Peyer's patch (tissue), 4 donors: ENCODE data around the gene CARMIL1.

Source experiments
- POLR2A ChIP-seq, 2 donors: fragments of 450-650 bp; IDR thresholded peaks; one replicate each; pipeline ENCODE4 v1.5.1; 2017; ENCODE audit warnings: antibody characterized with exemption in 2 of 2, mild to moderate bottlenecking in 2 of 2, moderate library complexity in 2 of 2
- TF ChIP-seq, protein P1 (sequence below), 6 experiments: fragments of 450-650 bp in 4 of 6; fragments of 200-600 bp in 2 of 6; sonication (generic) in 1 of 6; IDR thresholded peaks; one replicate each; pipeline ENCODE4 v1.5.1; 2017 to 2019; ENCODE audit warnings: antibody characterized with exemption in 6 of 6, mild to moderate bottlenecking in 3 of 6, moderate library complexity in 1 of 6

- TF ChIP-seq, protein P1, sequence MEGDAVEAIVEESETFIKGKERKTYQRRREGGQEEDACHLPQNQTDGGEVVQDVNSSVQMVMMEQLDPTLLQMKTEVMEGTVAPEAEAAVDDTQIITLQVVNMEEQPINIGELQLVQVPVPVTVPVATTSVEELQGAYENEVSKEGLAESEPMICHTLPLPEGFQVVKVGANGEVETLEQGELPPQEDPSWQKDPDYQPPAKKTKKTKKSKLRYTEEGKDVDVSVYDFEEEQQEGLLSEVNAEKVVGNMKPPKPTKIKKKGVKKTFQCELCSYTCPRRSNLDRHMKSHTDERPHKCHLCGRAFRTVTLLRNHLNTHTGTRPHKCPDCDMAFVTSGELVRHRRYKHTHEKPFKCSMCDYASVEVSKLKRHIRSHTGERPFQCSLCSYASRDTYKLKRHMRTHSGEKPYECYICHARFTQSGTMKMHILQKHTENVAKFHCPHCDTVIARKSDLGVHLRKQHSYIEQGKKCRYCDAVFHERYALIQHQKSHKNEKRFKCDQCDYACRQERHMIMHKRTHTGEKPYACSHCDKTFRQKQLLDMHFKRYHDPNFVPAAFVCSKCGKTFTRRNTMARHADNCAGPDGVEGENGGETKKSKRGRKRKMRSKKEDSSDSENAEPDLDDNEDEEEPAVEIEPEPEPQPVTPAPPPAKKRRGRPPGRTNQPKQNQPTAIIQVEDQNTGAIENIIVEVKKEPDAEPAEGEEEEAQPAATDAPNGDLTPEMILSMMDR (IDR thresholded peaks at IDR 0.05), result no peak
- no peak for TF ChIP-seq POLR2A (IDR thresholded peaks at IDR 0.05)
These were observed 122.5 kb downstream of the CARMIL1 start for GRCh38 chr6:25401711-25402110.
